Glutamatergic neuron (in vitro differentiated cells): ENCODE measurements around the gene TRABD. TPM values are rescaled to one million over a fixed set of nuclear protein-coding genes. Genes with fewer than 3 reads are reported as not detected.
"Not testable (repeated sequence)": the region's sequence is repeated elsewhere in the genome, so short reads cannot be mapped to it uniquely, and the experiment has no call there.

Source experiments
- DNase-seq: peaks from one replicate; pipeline ENCODE4 v3.0.0; 2022
- H3K27ac Mint-ChIP-seq: one replicate; pipeline ENCODE4 v1.8.0; 2020; ENCODE audit warnings: mild to moderate bottlenecking, mixed read lengths, inconsistent platforms; ENCODE audit not compliant: unreplicated experiment
- H3K27me3 Mint-ChIP-seq: one replicate; pipeline ENCODE4 v1.8.0; 2020; ENCODE audit warnings: mild to moderate bottlenecking, moderate library complexity, mixed read lengths, inconsistent platforms; ENCODE audit not compliant: unreplicated experiment
- H3K36me3 Mint-ChIP-seq: one replicate; pipeline ENCODE4 v1.8.0; 2020; ENCODE audit warnings: mild to moderate bottlenecking, mixed read lengths, inconsistent platforms; ENCODE audit not compliant: unreplicated experiment
- H3K4me1 Mint-ChIP-seq: one replicate; pipeline ENCODE4 v1.8.0; 2020; ENCODE audit warnings: mild to moderate bottlenecking, low read depth, mixed read lengths, inconsistent platforms; ENCODE audit not compliant: unreplicated experiment
- H3K4me3 Mint-ChIP-seq: one replicate; pipeline ENCODE4 v1.8.0; 2020; ENCODE audit warnings: mild to moderate bottlenecking, mixed read lengths, inconsistent platforms; ENCODE audit not compliant: unreplicated experiment
- H3K9me3 Mint-ChIP-seq: one replicate; pipeline ENCODE4 v1.8.0; 2020; ENCODE audit warnings: mild to moderate bottlenecking, moderate library complexity, mixed read lengths, inconsistent platforms; ENCODE audit not compliant: unreplicated experiment
- CTCF ChIP-seq: fragments of 200-600 bp; sonication (generic); IDR thresholded peaks from one replicate; pipeline ENCODE4 v1.5.0; 2021; ENCODE audit not compliant: partially characterized antibody, unreplicated experiment
- long read RNA-seq: library from polyadenylated mRNA; unstranded; transcript quantifications from one replicate; pipeline ENCODE4 v2.0.0, GENCODE V29; 2020; ENCODE audit not compliant: unreplicated experiment
- total RNA-seq: library from RNA; stranded (reverse); fragmentation: NEBNext Ultra II Directional; extraction: Animal tissue kit (Norgen Biotek cat#: 25700); gene quantifications from one replicate; pipeline ENCODE4 v1.2.1, GENCODE V29; 2021; ENCODE audit not compliant: unreplicated experiment

TRABD gene
- 31.3 TPM for total RNA-seq
- long read RNA-seq, transcript TRABD-202 (10 exons, 2,272 nt), result major isoform, 7 of 18 reads
- long read RNA-seq, partial matches to known transcripts, result 0 of 18 reads
- long read RNA-seq, other reads (novel, unspliced or antisense), result 6 of 18 reads

GRCh38 chr22:50185375-50186087 is at the start of gene TRABD:
TRABD (plus strand) TSS chr22:50185913; CDS start chr22:50193061, 7,148 bp downstream.
- Mint-ChIP-seq H3K27ac (peak within 1 kb of the TSS; percentile 80), H3K9me3 (peaks cover 5% of the 10 kb centered on the region), H3K4me1 (peaks cover 7% of the 10 kb centered on the region), H3K4me3 (peak within 1 kb of the TSS; percentile 89), H3K27me3 (peaks cover 4% of the 10 kb centered on the region), H3K36me3 (no peaks in the 10 kb centered on the region)
- DNase-seq, result peak; percentile 91
- TF ChIP-seq CTCF, result no peak

GRCh38 chr22:50136581-50137015 is 49.1 kb upstream of the TRABD start:
- Mint-ChIP-seq H3K27me3 (no peaks in the 10 kb centered on the region), H3K9me3 (no peaks in the 10 kb centered on the region), H3K4me1 (no peaks in the 10 kb centered on the region), H3K36me3 (no peaks in the 10 kb centered on the region), H3K27ac (no peak overlapping the region), H3K4me3 (no peak overlapping the region)
- no peak for TF ChIP-seq CTCF
- DNase-seq, result no peak

- H3K27ac Mint-ChIP-seq, H3K4me1 Mint-ChIP-seq: not testable (repeated sequence)
Measured at GRCh38 chr22:50137277-50137676, 48.4 kb upstream of the TRABD start.

GRCh38 chr22:50138041-50138440 is 47.7 kb upstream of the TRABD start:
- Mint-ChIP-seq H3K27ac (no peak overlapping the region), H3K9me3 (no peaks in the 10 kb centered on the region), H3K4me3 (no peak overlapping the region), H3K36me3 (no peaks in the 10 kb centered on the region), H3K4me1 (no peaks in the 10 kb centered on the region), H3K27me3 (no peaks in the 10 kb centered on the region)
- no peak for DNase-seq
- TF ChIP-seq CTCF, result no peak

More at GRCh38 chr22:50137277-50137676, 48.4 kb upstream of the TRABD start:
- DNase-seq, H3K36me3 Mint-ChIP-seq, H3K27me3 Mint-ChIP-seq, H3K9me3 Mint-ChIP-seq, H3K4me3 Mint-ChIP-seq: not testable (repeated sequence)

- no peak overlapping the region for H3K27ac Mint-ChIP-seq
- no peaks in the 10 kb centered on the region for H3K27me3 Mint-ChIP-seq
- DNase-seq, result no peak
- H3K4me1 Mint-ChIP-seq, result no peaks in the 10 kb centered on the region
- H3K36me3 Mint-ChIP-seq, result no peaks in the 10 kb centered on the region
- H3K9me3 Mint-ChIP-seq, result no peaks in the 10 kb centered on the region
- no peak for TF ChIP-seq CTCF
- H3K4me3 Mint-ChIP-seq, result no peak overlapping the region
Measured at GRCh38 chr22:50138988-50139387, 46.7 kb upstream of the TRABD start.
